ENCODE results near the gene MGMT. TPM values are rescaled to one million over a fixed set of nuclear protein-coding genes. Genes with fewer than 3 reads are reported as not detected.

Gene MGMT
- polyA plus RNA-seq, 1 of the 3 experiments (the other 2 are of a cell fraction) = 10.8 TPM

- WGBS (ENCODE audit: low lambda C conversion rate) = 80% methylated on average over 26 of the region's 35 CpGs
- no peaks in the 10 kb centered on the region for H3K9me3 ChIP-seq
- DNase-seq = no peak
- no peak overlapping the region for H2AFZ ChIP-seq (ENCODE audit: low read depth)
- no peaks in the 10 kb centered on the region for H4K20me1 ChIP-seq (ENCODE audit: insufficient read depth)
- H3K4me2 ChIP-seq = no peak overlapping the region
- H3K9ac ChIP-seq = no peak overlapping the region
- CTCF ChIA-PET = interaction anchor here (1.9 kb wide), 1 partner anchor 11 kb away, joined by 6 read pairs; no protein-coding TSS in a partner anchor
- no peaks in the 10 kb centered on the region; a peak in 1 of 4 replicates for H3K4me1 ChIP-seq (ENCODE audit: control insufficient read depth in 1 of 2, insufficient read depth in 2 of 2, low read depth in 1 of 2, low read length in 1 of 2)
- TF ChIP-seq TCF12 (IDR thresholded peaks at IDR 0.05) (no peak), SMC3 (IDR thresholded peaks at IDR 0.05; ENCODE audit: low read depth, low read length) (no peak), JUND (IDR thresholded peaks at IDR 0.05) (no peak), TEAD4 (IDR thresholded peaks at IDR 0.05; ENCODE audit: borderline replicate concordance, insufficient read depth) (no peak), MAX (IDR thresholded peaks at IDR 0.05; ENCODE audit: low read depth) (no peak), YY1 (IDR thresholded peaks at IDR 0.05; ENCODE audit: low read depth) (no peak), MEF2A (IDR thresholded peaks at IDR 0.05; ENCODE audit: borderline replicate concordance, low read depth) (no peak), RXRA (IDR thresholded peaks at IDR 0.05; ENCODE audit: borderline replicate concordance, low read depth) (no peak), EZH2phosphoT487 (IDR thresholded peaks at IDR 0.05; ENCODE audit: borderline replicate concordance, low read depth) (no peak), FOXJ3 (CRISPR knock-in tag; IDR thresholded peaks at IDR 0.05) (no peak), USF2 (IDR thresholded peaks at IDR 0.05; ENCODE audit: borderline replicate concordance, low read depth, low read length) (no peak), GABPA (IDR thresholded peaks at IDR 0.05; ENCODE audit: low read depth) (no peak), POLR2AphosphoS5 (IDR thresholded peaks at IDR 0.05; ENCODE audit: low read depth, low read length) (no peak), FOXM1 (IDR thresholded peaks at IDR 0.05; ENCODE audit: low read depth) (no peak), ZBTB33 (IDR thresholded peaks at IDR 0.05; ENCODE audit: borderline replicate concordance, low read depth) (no peak), IRF3 (IDR thresholded peaks at IDR 0.05; ENCODE audit: low read depth, low read length) (no peak), FOSL2 (IDR thresholded peaks at IDR 0.05; ENCODE audit: borderline replicate concordance, low read depth) (no peak), ELF1 (IDR thresholded peaks at IDR 0.05) (no peak), MXI1 (IDR thresholded peaks at IDR 0.05; ENCODE audit: low read depth, low read length) (no peak), RFX5 (IDR thresholded peaks at IDR 0.05; ENCODE audit: low read length) (no peak)
- no peak overlapping the region for H3K4me3 ChIP-seq (ENCODE audit: low read depth in 2 of 2, low read length in 1 of 2)
- H3F3A ChIP-seq (replicated peaks; ENCODE audit: insufficient read depth) = no peaks in the 10 kb centered on the region
- H3K27ac ChIP-seq (ENCODE audit: low read depth in 2 of 2, low read length in 1 of 2) = no peak overlapping the region
- no peaks in the 10 kb centered on the region for H3K27me3 ChIP-seq (ENCODE audit: insufficient read depth)
- no peaks in the 10 kb centered on the region for H3K9me2 ChIP-seq
- H3K36me3 ChIP-seq (replicated peaks in 1 of 2; ENCODE audit: control insufficient read depth in 1 of 2, insufficient read depth in 2 of 2, low read length in 1 of 2) = no peaks in the 10 kb centered on the region
- H3K79me2 ChIP-seq (ENCODE audit: insufficient read depth) = no peaks in the 10 kb centered on the region
- POLR2A ChIA-PET = interaction anchor here (0.5 kb wide), 1 partner anchor 690 kb away, joined by 4 read pairs; no protein-coding TSS in a partner anchor
Observed at GRCh38 chr10:129779126-129780111, 312.4 kb downstream of the MGMT start.

Measured in SK-N-SH (cell line).